Hepatocyte (in vitro differentiated cells): ENCODE results near the gene ST8SIA5. TPM values are rescaled to one million over a fixed set of nuclear protein-coding genes. Genes with fewer than 3 reads are reported as not detected.

Experiments
- DNase-seq: peaks from one replicate; pipeline ENCODE4 v3.0.0-alpha.2; 2016; ENCODE audit warnings: low spot score
- H2AFZ ChIP-seq: fragments of 200-600 bp; sonication (generic); 2 replicates; pipeline ENCODE4 v1.6.0; 2016; ENCODE audit warnings: antibody characterized with exemption, mild to moderate bottlenecking
- H3K27ac ChIP-seq: fragments of 200-600 bp; sonication (generic); 2 replicates; pipeline ENCODE4 v1.5.1; 2016; ENCODE audit warnings: mild to moderate bottlenecking
- H3K27me3 ChIP-seq: fragments of 200-600 bp; sonication (generic); 2 replicates; pipeline ENCODE4 v1.6.1; 2016
- H3K36me3 ChIP-seq: fragments of 200-600 bp; sonication (generic); replicated peaks from 2 replicates; pipeline ENCODE4 v1.5.1; 2016; ENCODE audit warnings: low read depth; ENCODE audit not compliant: insufficient read depth
- H3K4me1 ChIP-seq: fragments of 200-600 bp; sonication (generic); 2 replicates; pipeline ENCODE4 v1.5.1; 2016; ENCODE audit warnings: mild to moderate bottlenecking, moderate library complexity; ENCODE audit not compliant: insufficient read depth
- H3K4me2 ChIP-seq: fragments of 200-600 bp; sonication (generic); 2 replicates; pipeline ENCODE4 v1.6.0; 2016
- H3K4me3 ChIP-seq: fragments of 200-600 bp; sonication (generic); 2 replicates; pipeline ENCODE4 v1.5.1; 2016; ENCODE audit warnings: mild to moderate bottlenecking
- H3K79me2 ChIP-seq: fragments of 200-600 bp; sonication (generic); 2 replicates; pipeline ENCODE4 v1.6.0; 2017; ENCODE audit warnings: mild to moderate bottlenecking
- H3K9me2 ChIP-seq: fragments of 200-600 bp; sonication (generic); replicated peaks from 2 replicates; pipeline ENCODE4 v1.6.0; 2017; ENCODE audit warnings: mild to moderate bottlenecking; ENCODE audit not compliant: insufficient read depth
- H3K9me3 ChIP-seq: fragments of 200-600 bp; sonication (generic); 2 replicates; pipeline ENCODE4 v1.5.1; 2016; ENCODE audit warnings: low read depth, mild to moderate bottlenecking
- H4K20me1 ChIP-seq: fragments of 200-600 bp; sonication (generic); 2 replicates; pipeline ENCODE4 v1.6.0; 2016; ENCODE audit warnings: mild to moderate bottlenecking; ENCODE audit not compliant: insufficient read depth, poor library complexity, severe bottlenecking
- EZH2 ChIP-seq: fragments of 200-600 bp; sonication (generic); IDR thresholded peaks from 2 replicates; pipeline ENCODE4 v1.6.1; 2016; ENCODE audit warnings: antibody characterized with exemption, mild to moderate bottlenecking, borderline replicate concordance
- EZH2phosphoT487 ChIP-seq: fragments of 200-600 bp; sonication (generic); IDR thresholded peaks from one replicate; pipeline ENCODE4 v1.6.1; 2018; ENCODE audit warnings: antibody characterized with exemption, mild to moderate bottlenecking, low read depth, moderate library complexity; ENCODE audit not compliant: unreplicated experiment, severe bottlenecking
- WGBS: methylation state at CpG from one replicate; pipeline ENCODE4 v1.1.6; 2016; ENCODE audit warnings: low lambda C conversion rate; ENCODE audit errors: missing lambda C conversion rate; 5-methylcytosine and 5-hydroxymethylcytosine counted together
- polyA plus RNA-seq: library from polyadenylated mRNA; unstranded; fragments of >200 nt; fragmentation: Nextera tagmentation; extraction: Ambion mirVana; gene quantifications from 2 replicates; pipeline ENCODE4 v1.2.1, GENCODE V29; 2016
- total RNA-seq: library from RNA; depleted of rRNA; stranded (reverse); fragments of >200 nt; gene quantifications from 2 replicates; pipeline ENCODE4 v1.2.3, GENCODE V29; 2014
- TF ChIP-seq, protein P1 (sequence below): fragments of 200-600 bp; sonication (generic); IDR thresholded peaks from 2 replicates; pipeline ENCODE4 v1.5.1; 2016; ENCODE audit warnings: antibody characterized with exemption, mild to moderate bottlenecking; ENCODE audit not compliant: poor library complexity

Gene ST8SIA5
- total and polyA plus RNA-seq, 2 experiments from 2014 or later, result 0.76 TPM; not detected in 1

DNA sequence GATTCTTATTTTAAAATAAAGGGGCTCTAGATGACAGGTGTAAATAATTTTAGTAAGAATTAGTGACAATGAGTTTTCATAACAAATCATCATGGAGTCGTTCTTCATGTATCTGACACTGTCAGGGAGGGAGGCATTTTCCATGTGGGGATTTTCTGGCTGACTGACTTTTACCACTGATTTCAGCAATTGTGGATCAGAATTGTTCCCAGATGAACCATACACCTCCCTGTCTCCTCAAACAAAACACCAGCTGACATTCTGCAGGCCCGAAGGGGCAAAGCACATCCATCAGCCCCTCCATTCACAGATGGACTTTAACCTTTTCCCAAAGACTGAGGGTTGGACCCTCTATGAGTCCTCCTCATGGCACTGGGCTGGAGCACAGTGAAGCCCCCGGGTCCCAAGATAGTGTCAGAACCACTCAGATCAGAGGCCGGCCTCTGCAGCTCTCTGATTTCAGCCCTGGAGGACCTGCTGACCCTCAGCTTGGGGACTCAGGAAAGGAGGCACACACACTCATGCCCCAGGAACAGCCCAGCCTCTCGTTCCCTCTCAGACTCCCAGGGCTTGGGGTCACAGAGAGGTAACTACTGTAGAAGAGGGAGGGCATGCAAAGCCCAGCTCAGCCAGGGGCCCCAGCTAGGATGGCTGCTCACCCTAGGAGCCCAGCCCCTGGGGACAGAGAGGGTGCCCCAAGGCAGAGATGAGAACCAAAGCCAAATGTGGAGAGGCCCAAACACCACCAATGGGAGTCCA lies 56.6 kb downstream of the ST8SIA5 start:
- WGBS, result 84% methylated on average over 5 of the region's 5 CpGs

DNA sequence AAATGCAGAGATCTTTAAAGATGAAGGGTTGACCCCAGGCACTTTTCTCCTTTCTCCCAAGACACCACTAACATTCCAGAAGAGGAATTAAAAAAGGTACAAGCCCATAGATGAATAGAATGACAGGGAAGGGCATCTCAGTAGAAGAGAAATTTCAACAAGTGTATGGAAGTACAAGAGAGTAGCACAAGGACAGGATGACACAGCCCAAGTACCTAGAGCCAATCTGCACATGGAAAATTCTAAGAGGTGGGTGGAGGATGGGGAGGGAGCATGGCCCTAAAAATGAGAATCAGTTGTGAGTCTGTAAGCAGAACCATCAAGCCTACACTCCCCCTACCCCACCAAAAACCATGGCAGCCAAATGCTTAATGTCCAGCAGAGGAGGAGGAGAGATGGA lies 60.2 kb downstream of the ST8SIA5 start:
- Histone ChIP-seq H3K4me1 (no peaks in the 10 kb centered on the region), H3K36me3 (no peaks in the 10 kb centered on the region), H2AFZ (no peak overlapping the region), H3K27ac (no peak overlapping the region), H3K4me3 (no peak overlapping the region), H3K79me2 (no peaks in the 10 kb centered on the region), H3K4me2 (no peak overlapping the region), H3K9me3 (no peaks in the 10 kb centered on the region), H4K20me1 (no peaks in the 10 kb centered on the region), H3K9me2 (no peaks in the 10 kb centered on the region), H3K27me3 (no peaks in the 10 kb centered on the region)
- TF ChIP-seq, protein P1, sequence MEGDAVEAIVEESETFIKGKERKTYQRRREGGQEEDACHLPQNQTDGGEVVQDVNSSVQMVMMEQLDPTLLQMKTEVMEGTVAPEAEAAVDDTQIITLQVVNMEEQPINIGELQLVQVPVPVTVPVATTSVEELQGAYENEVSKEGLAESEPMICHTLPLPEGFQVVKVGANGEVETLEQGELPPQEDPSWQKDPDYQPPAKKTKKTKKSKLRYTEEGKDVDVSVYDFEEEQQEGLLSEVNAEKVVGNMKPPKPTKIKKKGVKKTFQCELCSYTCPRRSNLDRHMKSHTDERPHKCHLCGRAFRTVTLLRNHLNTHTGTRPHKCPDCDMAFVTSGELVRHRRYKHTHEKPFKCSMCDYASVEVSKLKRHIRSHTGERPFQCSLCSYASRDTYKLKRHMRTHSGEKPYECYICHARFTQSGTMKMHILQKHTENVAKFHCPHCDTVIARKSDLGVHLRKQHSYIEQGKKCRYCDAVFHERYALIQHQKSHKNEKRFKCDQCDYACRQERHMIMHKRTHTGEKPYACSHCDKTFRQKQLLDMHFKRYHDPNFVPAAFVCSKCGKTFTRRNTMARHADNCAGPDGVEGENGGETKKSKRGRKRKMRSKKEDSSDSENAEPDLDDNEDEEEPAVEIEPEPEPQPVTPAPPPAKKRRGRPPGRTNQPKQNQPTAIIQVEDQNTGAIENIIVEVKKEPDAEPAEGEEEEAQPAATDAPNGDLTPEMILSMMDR, result no peak
- DNase-seq, result no peak

More for the DNA sequence above, 56.6 kb downstream of the ST8SIA5 start:
- H2AFZ ChIP-seq, result no peak overlapping the region
- H3K36me3 ChIP-seq, result no peaks in the 10 kb centered on the region
- no peaks in the 10 kb centered on the region for H3K9me2 ChIP-seq
- H3K9me3 ChIP-seq, result no peaks in the 10 kb centered on the region
- no peak overlapping the region for H3K4me3 ChIP-seq
- no peaks in the 10 kb centered on the region for H3K79me2 ChIP-seq
- no peak overlapping the region for H3K4me2 ChIP-seq
- H4K20me1 ChIP-seq, result no peaks in the 10 kb centered on the region
- H3K4me1 ChIP-seq, result no peaks in the 10 kb centered on the region
- H3K27me3 ChIP-seq, result no peaks in the 10 kb centered on the region
- DNase-seq, result no peak
- no peak overlapping the region for H3K27ac ChIP-seq
- TF ChIP-seq EZH2 (no peak), EZH2phosphoT487 (no peak)
- TF ChIP-seq, protein P1, result no peak

DNA sequence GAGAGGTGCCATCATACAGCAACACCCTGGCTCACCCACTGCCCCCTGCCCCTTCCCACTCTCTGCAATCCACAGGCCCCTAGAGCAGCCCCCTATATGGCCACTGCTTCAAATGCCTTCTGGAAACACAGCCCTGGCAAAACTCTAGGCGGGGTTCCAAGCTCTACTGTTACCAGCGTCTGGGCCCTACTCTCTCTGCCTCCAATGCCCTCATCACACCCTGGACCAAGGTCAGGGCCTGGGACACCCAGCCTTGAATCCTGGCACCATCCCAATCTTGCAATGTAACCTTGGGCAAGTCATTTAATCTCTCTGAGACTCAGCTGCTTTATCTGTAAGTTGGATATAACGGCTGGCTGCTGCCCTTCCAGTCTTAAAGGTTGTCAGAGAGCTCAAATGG lies 60.6 kb downstream of the ST8SIA5 start:
- 71% methylated on average over 3 of the region's 3 CpGs for WGBS
- Histone ChIP-seq H3K4me3 (no peak overlapping the region), H3K27ac (no peak overlapping the region), H3K4me1 (no peaks in the 10 kb centered on the region), H3K9me2 (no peaks in the 10 kb centered on the region), H3K36me3 (no peaks in the 10 kb centered on the region), H3K79me2 (no peaks in the 10 kb centered on the region), H3K27me3 (no peaks in the 10 kb centered on the region), H3K4me2 (no peak overlapping the region), H3K9me3 (no peaks in the 10 kb centered on the region), H2AFZ (no peak overlapping the region), H4K20me1 (no peaks in the 10 kb centered on the region)
- TF ChIP-seq, protein P1, result no peak
- TF ChIP-seq EZH2, result no peak
- no peak for TF ChIP-seq EZH2phosphoT487
- DNase-seq, result no peak

DNA sequence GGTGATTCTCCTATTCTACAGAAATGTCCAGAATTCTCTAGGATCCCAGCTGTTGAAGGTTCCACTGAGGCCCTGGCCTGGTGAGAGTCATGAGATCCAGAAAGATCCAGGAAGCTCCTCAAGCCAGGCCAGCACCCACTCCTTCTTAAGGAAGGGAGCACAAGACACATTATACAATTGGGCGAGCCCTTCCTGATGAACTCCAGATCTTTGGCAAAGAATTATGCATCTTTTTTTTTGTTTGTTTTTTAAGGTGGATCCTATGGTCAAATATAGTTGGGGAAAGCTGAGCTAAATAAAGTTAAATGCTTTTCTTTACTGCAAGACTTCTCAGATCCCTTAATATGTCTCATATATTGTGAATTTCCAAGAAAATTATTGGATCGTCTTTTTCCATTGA lies 62.9 kb downstream of the ST8SIA5 start:
- DNase-seq, result no peak

More for the DNA sequence above, 62.9 kb downstream of the ST8SIA5 start:
- Histone ChIP-seq H3K27ac (no peak overlapping the region), H3K36me3 (no peaks in the 10 kb centered on the region), H3K4me1 (no peaks in the 10 kb centered on the region), H3K4me3 (no peak overlapping the region), H3K4me2 (no peak overlapping the region), H3K9me3 (no peaks in the 10 kb centered on the region), H4K20me1 (no peaks in the 10 kb centered on the region), H3K79me2 (no peaks in the 10 kb centered on the region), H3K9me2 (no peaks in the 10 kb centered on the region), H3K27me3 (no peaks in the 10 kb centered on the region), H2AFZ (no peak overlapping the region)
- TF ChIP-seq, protein P1, result no peak
- TF ChIP-seq EZH2phosphoT487, result no peak
- no peak for TF ChIP-seq EZH2
- WGBS, result 94% methylated on average over 2 of the region's 2 CpGs
